Amygdala (tissue), 56 donors: ENCODE measurements around the gene PYGM.
A peak's percentile ranks its signal among the peaks of the same experiment; 100 is the strongest.

Source experiments
- DNase-seq, 56 donors: peaks; one replicate each; lab custom pipeline; 2025; lab: John Stamatoyannopoulos, UW

PYGM gene

GRCh38 chr11:64792482-64792881 is 32.7 kb upstream of the PYGM start:
- no peak for DNase-seq

DNA sequence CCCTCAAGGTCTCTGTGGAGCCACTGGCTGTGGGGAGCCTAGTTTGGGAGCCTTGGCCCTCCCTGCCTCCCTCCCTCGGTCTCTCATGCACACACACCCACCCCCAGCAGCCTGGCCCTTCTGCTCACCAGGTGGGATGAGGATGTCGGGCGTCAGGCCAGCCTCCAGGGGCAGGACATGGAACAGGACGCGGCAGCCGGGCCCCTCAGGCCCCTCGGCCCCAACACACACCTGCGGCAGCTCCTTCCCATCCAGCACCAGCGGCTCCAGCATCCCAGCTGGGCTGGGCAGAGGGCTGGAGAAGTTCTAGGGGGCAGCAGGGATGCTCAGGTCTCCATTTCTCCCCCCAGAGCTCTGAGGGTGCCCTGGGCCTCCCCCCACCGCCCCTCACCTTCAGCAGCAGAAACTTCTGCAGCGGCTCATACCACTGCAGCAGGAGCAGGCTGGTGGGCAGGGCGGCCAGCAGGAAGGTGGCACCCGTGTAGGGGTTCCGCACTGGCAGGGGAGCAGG is 32.1 kb upstream of the PYGM start:
- DNase-seq, result no peak

- DNase-seq, result no peak
Measured at GRCh38 chr11:64790205-64791095, 30.7 kb upstream of the PYGM start.

DNA sequence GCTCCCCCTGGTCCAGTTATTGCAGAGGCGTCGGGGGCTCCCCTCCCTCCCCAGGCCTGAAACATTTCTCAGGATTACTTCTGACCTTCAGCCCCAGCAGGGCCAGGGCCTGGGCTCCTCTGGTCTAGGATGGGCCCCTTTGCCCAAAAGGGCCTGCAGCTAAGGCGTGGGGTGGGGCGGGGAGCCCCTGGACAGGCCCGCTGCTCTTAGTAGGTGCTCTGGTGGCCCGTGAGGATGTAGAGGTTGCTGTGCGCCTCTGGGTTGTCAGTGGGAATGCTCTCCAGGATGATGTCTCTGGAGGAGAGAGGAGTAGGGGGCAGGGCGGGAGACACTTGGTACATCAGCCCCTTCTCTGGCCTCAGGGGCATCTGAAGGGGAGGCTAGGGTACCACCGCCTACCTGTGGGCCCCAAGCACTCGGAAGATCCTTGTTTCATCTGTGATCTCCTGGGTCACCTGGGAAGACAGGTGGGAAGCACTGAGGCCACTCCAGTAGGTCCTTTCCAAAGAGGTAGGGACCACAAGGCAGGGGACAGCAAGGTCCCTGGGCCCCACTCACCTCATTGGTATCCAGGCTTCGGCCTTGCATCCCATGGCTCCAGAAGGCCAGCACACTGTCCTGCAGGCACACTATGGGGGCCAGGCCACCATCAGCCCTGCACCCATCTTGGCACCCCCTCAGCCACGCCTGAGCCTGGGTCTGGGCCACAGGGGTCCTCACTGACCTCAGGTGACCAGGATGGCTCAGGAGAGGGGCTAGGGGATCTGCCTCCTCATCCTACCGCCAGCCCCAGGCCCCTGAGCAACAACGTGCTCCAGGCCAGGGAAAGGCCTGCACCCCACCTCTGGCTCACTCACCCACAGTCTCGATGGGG is 29.8 kb upstream of the PYGM start:
- no peak for DNase-seq

DNA sequence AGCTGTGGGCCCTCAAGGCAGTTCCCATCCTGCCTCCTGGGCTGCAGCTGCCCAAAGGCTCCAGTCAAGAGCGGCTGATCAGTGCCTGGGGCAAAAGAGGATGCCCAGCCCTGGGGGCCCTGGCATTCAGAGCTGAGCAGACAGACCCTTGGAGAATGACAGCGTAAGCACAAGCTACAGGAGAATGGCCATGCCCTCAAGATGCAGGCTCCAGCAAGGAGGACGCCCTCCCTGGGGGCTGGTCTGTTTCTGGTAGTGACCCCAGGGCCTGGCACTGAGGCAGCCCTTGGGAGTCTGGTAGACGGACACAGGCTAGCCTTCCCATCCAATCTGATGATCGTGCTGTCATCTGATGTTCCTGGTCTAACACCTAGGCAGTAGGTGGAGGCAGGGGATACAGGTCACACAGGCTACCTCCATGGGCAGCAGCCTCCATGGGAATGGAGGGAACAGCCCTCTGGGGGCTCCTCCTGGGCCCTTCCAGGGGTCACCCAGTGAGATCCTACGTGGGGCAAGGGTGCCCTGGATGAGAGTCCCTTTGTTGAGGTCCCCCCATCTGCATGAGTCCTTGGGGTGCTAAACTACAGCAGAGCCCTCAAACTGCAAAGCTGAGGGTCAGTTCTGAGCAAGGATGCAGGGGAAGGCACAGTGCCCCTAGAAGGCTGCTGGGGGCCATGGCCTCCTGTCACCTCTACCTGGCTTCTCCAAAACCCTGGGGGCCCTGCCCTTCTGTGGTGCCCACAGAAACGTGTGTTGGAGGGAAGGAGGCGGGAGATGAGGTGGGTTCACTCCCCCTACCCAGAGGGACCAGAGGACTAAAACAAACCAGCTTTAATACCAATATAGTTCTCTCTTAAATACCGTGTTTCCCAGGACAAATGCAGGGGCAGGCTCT is 28.8 kb upstream of the PYGM start:
- no peak for DNase-seq

GRCh38 chr11:64787526-64788320 is 27.9 kb upstream of the PYGM start:
- peak in 19 of 56 donors; percentile 5 to 66 (median 31) for DNase-seq

GRCh38 chr11:64786308-64786707 is 26.5 kb upstream of the PYGM start:
- DNase-seq, result no peak

GRCh38 chr11:64784813-64785581 is 25.2 kb upstream of the PYGM start:
- DNase-seq, result no peak

DNA sequence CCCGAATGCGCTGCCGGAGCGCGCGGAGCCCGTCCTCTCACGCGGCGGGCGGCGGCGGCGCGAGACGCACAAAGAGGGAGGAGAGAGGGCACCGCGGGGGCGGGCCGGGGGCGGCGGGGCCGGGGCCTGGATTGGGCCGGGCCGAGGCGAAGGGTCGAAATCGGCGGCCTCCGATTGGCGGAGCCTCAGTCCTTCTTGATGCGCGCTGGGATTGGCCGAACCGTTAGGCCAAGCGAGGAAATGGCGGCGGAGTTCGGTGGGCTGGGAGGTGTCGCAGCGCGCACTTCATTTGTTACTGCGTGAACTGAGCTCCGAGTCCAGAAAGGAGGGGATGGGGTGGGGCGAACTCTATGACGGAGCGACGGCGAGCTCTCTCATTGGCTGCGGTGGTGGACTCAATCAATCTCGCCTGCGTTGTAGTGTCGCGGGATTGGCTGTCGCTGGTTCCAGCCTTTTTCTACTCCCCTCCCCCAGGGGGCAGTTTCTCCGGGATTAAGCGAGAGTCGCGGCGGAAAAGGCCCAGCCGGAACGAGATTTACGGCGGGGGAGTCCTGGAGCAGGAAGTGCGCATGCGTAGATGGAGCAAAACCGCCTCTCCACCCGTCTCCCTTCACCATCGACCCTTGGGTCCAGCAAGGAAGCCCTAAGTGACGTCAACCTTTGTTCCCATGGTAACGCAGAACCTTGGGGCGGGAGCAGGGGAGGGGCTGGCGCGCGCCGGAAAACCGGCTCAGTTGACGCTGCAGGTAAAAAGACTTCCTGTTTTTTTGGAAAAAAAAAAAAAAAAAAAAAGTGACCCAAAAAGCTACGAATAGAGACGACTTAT is 18.9 kb upstream of the PYGM start, which contains the start of gene SF1:
Gene SF1 (minus strand): TSS at position 70 of the 826 bp plus-strand sequence. CDS start 150 bp downstream, outside the sequence.
- DNase-seq, result peak; percentile 92 to 100 (median 99)

DNA sequence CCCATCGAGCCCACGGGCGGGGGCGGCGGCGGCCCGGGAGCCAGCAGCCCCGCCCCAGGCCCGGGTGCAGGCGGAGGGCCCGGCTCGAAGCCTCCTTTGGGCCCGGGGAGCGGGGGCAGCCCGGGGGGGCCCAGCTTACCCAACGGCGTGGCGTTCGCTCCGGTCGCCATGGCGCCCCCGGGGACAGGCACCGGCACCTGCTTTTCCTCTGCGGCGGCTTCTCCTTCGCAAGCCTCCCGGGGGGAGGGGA is 18.4 kb upstream of the PYGM start:
- no peak for DNase-seq

DNA sequence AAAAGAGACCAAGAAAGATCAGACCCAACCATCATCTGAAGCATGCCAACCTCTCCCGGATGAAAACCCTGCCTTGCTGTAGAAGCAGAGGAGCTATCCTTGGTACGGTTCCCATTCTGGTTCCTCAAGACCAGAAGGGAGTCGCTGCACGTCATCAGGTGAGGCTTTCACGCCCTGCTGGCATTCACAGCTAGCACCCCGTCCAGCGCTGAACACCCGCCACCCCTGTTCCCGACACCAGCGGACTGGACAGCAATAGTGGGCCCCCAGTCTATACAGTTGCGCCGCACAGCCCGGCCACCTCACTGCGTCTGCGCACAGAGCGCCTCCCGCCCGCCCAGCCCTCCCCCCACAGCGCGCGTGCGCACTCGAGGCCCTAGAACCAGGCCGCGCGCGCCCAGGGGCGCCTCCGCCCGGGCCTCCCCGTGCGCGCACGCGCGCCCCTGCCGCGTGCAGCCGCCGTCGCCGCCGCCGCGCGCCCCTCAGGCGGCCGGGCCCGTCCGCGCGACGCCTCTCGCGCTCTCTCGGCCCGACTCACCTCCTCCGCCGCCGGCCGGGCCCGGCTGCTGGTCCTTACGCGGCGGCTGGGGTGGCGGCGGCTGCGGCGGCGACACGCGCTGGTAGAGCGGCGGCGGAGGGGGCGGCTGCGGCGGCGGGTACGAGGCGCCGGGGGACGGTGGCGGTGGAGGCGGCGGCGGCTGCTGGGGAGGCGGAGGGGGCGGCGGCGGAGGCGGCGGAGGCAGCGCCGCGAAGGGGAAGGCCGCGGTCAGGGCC is 17.9 kb upstream of the PYGM start:
- DNase-seq, result peak in 52 of 56 donors; percentile 22 to 87 (median 68)

- DNase-seq, result no peak
Measured at GRCh38 chr11:64776875-64777274, 17.1 kb upstream of the PYGM start.

GRCh38 chr11:64776425-64776824 is 16.7 kb upstream of the PYGM start:
- no peak for DNase-seq

GRCh38 chr11:64774144-64774543 is 14.4 kb upstream of the PYGM start:
- no peak for DNase-seq

DNA sequence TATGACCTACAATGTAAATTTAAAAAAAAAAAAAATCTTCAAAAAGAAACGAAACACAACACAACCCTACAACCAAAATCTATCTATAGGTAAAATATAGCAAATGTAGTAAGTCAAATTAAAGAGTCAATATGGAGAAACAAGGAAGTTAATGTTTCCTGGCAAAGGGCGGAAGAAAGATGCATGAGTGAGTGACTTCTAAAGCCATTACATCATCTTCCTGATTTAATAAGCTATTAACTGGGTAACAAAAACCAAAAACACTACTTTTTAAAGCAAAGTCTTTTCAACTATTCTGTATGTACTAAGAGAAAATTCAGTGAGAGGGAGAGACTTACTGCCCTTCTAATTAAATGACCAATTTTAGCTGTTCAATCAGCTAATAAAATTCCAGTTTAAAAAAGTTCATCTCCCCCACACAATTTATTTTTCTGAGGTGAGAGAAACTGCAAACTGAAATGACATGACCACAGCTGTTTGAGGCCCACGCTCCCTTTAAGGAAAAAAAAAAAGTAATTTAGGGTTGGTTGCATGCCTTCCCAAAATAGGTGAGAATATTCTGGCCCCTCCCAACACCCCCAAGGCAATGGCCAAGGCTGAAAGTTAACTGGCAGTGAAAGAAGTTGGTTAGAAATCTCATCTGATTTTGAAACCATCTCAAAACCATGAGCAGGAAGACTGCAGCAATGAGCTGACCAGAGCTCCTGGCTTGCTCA is 12.7 kb upstream of the PYGM start:
- no peak for DNase-seq

DNA sequence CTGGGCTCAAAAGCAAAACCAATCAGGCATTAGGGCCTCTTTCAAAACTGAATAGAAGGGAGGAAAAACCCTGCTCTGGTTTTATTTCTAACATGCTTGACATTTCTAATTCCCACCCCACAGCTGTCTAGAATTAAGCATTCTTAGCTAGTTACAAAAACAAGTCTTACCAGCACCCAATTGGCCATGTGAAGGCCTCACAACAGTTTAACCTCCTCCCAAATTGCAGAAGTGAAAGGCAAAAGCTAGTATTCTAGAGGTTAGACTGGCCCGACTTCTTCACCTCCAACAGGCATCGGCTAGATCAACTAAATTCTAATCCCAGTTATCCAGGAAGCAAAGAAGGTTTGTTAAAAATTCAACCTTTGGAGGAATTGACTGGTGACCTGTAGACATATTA is 12.1 kb upstream of the PYGM start:
- no peak for DNase-seq
